Middle frontal gyrus (tissue), 1 donor: ENCODE data around the gene CKLF.
"Not testable (repeated sequence)": the region's sequence is repeated elsewhere in the genome, so short reads cannot be mapped to it uniquely, and the experiment has no call there.

ENCODE experiments used
- DNase-seq: peaks from one replicate; pipeline ENCODE4 v3.0.0-alpha.2; 2015; ENCODE audit warnings: low spot score; ENCODE audit errors: extremely low spot score

Gene CKLF, protein sequence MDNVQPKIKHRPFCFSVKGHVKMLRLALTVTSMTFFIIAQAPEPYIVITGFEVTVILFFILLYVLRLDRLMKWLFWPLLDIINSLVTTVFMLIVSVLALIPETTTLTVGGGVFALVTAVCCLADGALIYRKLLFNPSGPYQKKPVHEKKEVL

GRCh38 chr16:66552286-66553177, at the start of gene CKLF:
Gene CKLF, plus strand, starts transcription at chr16:66552576. Its CDS starts 140 bp downstream, at chr16:66552716.
- DNase-seq, result peak; percentile 88

DNA sequence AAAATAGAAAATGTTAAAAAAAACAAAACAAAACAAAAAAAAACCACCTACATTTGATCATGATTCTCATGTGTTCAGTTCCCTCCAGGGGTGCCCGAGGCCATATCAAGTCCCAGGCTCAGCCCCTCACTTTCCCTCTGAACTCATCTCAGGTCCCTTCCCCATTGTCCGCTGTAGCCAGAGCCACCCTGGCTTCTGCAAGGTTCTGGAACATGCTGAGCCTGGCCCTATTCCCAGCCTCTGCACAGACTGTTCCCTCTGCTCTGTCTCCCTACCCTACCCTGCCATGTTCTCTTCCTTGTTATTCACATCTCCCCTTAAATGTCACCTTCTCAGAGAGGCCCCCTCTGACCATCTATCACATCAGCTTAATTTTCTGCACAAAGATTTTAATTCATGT, 49.3 kb upstream of the CKLF start:
- DNase-seq, result no peak

DNA sequence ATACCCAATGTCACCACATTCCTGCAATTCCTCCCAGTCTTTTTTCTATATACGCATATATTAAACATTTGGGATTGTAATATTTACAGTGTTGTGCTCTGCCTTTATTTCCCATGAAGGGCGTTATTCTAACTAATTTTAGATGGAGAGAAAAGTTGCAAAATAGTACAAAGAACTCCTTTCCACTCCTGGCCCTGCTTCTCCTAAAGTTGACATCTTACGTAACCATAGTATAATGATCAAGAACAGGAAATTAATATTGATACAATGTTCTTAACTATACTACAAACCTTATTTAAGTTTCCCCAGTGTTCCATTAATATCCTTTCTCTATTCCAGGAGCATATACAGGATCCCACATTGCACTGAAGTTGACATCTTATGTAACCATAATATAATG, 48.8 kb upstream of the CKLF start:
- DNase-seq, result no peak

DNA sequence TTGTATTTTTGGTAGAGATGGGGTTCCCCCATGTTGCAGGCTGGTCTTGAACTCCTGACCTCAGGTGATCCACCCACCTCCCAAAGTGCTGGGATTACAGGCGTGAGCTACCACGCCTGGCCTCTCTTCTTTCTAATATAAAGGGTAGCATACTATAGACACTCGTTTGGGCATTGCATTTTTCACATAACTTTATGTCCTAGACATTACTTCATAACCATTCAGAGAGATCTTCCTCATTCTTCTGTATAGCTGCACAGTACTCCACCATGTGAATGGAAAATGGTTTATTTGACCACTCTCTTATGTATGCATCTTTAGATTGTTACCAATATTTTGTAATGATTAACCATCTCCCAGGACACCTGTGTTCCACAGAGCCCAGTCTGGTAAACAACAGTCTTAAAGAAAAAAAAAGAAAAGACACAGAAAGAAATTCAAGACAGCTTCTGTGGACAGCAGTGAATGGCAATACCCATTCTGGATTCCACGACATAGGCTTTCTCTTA, 44.6 kb upstream of the CKLF start:
- DNase-seq, result no peak

DNA sequence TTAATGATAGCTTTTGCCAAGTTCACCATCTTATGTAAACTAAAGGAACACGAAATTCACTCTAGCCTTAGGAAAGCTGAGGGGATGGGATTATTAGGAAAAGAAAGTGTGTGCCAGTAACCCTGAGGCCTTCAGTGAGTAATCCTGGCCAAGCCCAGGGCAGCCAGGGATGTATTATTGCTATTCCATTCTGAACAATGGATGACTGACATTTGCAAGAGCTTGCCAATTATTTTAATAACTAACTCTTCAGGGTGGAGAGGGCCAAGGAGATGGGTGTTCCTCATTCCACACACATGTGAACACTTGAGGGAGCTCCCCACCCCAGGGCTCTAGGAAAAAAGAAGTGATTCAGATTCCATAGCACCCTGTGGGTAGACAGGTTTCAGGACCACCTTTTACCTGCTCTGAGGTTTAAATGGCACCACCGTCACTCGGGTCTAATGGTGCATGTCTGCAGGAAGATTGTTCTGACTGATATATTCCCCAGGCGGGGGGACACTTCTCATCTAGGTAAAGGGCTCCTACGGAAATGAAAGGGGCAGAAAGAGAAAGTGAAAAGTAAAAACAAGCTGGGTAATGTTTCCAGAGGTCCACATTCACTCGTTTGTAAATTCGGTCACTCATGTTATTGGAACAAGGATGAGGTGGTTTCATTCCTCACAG, 44.0 kb upstream of the CKLF start:
- DNase-seq, result no peak

DNA sequence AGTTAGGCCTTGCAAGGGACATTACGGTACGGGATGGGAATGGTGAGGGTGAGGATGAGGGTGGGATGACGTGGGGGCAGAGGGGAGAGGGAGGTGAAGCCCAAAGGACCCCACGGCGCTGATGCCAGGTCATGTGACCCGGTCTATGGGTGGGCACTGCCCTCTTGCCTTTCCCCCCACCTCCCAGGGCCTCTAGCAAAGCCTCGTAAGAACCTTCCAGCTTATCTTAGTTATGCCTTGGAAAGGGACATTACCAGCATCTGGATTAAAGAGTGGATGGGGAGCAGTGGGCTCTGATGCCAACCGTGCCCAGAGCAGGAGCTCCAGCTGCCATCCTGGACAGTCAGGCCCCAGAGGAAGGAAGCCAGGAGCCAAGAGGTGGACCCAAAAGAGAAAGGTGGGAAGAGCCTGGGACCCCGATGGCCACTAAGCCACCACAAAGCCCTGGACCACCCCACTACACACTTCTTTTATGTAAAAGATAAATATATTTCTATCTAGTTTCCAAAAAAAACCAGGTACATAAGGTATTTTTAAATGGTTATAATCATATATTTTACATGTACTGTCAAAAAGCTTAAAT, 43.4 kb upstream of the CKLF start:
- no peak for DNase-seq

GRCh38 chr16:66509576-66509975, 42.8 kb upstream of the CKLF start:
- no peak for DNase-seq

DNA sequence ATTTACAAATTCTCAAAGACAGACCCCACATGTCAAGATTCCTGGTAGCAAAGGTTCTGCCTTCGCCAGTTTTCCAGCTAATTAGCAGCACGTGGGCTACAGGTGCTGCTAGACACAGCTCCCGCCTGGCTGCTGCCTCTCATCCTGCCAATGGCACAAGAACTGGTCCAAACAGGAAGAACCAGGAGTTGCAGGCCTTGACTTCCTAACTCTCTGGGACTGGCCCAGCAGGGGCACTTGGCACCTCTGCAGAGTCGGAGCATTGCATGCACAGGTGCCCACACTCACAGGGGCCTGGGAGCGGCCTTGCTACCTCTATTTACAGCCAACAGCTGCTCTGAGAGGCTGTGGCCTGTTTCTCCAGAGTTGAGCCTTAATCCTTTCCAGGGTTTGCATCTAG, 42.1 kb upstream of the CKLF start:
- no peak for DNase-seq

DNA sequence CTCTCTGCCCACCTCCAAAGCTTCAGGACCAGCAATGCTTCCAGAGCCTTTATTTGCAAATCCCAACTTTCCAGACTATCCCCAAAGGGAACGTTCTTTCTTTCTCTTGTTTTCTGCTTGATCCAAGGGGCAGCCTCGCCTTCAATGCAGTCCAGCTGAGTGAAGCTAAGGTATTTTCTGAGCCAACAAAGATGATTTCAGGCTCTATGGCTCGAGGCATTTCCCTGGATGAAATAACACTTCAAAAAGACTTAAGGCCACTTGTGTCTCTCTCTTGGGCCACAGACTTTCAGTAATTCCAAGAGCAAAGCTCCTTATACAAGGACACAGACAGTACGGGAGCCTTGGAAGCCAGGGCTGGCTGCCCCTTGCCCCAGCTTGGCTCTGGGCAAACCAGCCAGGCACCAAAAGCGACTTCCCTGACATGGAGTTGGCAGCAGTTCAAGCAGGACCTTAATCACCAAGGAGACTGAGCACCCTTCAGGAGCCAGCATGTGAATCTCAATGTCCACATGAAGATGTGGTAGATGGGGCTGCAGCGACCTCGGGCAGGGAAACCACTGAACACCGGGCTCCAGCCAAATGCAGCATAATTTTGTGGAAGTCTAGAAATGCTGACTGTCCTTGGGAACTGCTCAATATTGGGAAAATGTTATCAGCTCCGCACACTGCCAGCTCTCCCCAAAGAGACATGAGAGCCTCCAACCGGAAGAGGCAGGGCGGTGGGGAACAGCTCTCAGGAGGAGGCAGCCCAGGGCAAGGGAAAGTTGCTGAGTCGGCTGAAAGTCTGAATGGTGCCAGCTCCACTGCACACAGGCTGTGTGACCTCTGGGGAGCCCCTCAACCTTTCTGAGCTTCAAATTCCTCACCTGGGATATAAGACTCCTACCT, 41.4 kb upstream of the CKLF start:
- no peak for DNase-seq

- DNase-seq, result no peak
These were observed 40.6 kb upstream of the CKLF start for GRCh38 chr16:66511602-66512271.

- DNase-seq, result no peak
These were observed 39.9 kb upstream of the CKLF start for GRCh38 chr16:66512272-66513110.

DNA sequence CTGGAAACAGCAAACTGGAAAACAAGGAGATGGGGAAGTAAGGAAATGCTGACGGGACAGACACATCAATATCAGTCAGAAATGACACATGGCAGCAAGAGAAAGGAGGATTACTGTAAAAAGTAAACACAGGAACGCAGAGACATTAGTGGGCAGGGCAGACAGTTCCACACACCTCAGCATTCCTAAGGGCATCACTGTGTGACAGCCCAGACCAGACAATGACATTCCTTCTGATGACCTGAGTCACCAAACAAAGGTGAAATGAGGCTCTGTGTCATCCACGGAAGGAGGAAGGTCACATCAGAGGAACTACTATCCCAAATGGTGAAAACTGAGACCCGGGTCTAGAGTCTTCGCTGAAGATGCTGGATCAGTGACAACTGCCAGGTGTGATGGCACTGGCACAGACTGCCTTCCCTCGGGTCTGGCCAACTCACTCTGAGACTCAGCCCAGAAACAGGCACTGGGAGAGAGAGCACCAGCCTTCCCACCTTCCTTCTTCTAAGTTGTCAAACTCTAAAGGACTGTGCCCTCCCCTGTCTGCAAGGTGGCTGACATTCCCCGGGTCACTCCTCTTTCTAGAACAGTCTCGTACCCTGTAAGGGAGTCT, 39.2 kb upstream of the CKLF start:
- DNase-seq, result no peak

GRCh38 chr16:66514391-66514790, 38.0 kb upstream of the CKLF start:
- DNase-seq, result not testable (repeated sequence)

GRCh38 chr16:66514980-66515595, 37.3 kb upstream of the CKLF start:
- DNase-seq, result not testable (repeated sequence)

- DNase-seq, result no peak
These were observed 36.5 kb upstream of the CKLF start for GRCh38 chr16:66515596-66516508.

DNA sequence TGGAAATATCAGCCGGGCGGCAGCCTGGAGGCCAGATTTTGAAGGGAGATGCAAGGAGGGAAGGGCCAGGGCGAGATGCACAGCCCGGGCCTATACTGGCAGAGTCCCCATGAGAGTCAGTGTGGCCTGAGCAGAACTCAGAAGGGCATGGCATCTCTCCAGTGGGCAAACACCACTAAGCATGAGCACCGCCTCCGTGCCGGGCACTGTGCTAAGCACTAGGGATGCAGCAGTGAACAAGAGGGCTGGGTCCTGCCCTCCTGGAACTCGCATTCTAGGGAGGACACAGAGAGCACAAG, 35.9 kb upstream of the CKLF start:
- peak; percentile 17 for DNase-seq

GRCh38 chr16:66516808-66517585, 35.4 kb upstream of the CKLF start:
- peak; percentile 62 for DNase-seq
